DMS114 treated with DMSO at 0.1 percent for 48 hours (cell line): ENCODE measurements around the gene HK1.
"Not testable (repeated sequence)": the region's sequence is repeated elsewhere in the genome, so short reads cannot be mapped to it uniquely, and the experiment has no call there.

Source experiments
- DNase-seq: peaks from one replicate; lab custom pipeline; 2025; ENCODE audit not compliant: unreplicated experiment; lab: John Stamatoyannopoulos, UW

The HK1 gene

GRCh38 chr10:69325637-69326523 lies 47.6 kb downstream of the HK1 start:
- DNase-seq, result not testable (repeated sequence)

GRCh38 chr10:69326692-69327091 lies 48.4 kb downstream of the HK1 start:
- DNase-seq, result no peak

- no peak for DNase-seq
Measured at GRCh38 chr10:69327463-69328379, 49.4 kb downstream of the HK1 start.

GRCh38 chr10:69328380-69328735 lies 50.1 kb downstream of the HK1 start:
- no peak for DNase-seq

GRCh38 chr10:69328888-69329287 lies 50.6 kb downstream of the HK1 start:
- DNase-seq, result not testable (repeated sequence)

- DNase-seq, result no peak
Measured at GRCh38 chr10:69329721-69330178, 51.5 kb downstream of the HK1 start.

- DNase-seq, result no peak
Measured at GRCh38 chr10:69331161-69331560, 52.9 kb downstream of the HK1 start.

- DNase-seq, result no peak
Measured at GRCh38 chr10:69332278-69333010, 54.1 kb downstream of the HK1 start.

GRCh38 chr10:69333205-69333604 lies 54.9 kb downstream of the HK1 start:
- no peak for DNase-seq

GRCh38 chr10:69333865-69334301 lies 55.6 kb downstream of the HK1 start:
- not testable (repeated sequence) for DNase-seq

- no peak for DNase-seq
Measured at GRCh38 chr10:69334302-69335062, 56.2 kb downstream of the HK1 start.

- no peak for DNase-seq
Measured at GRCh38 chr10:69335063-69335587, 56.8 kb downstream of the HK1 start.

- DNase-seq, result no peak
Measured at GRCh38 chr10:69335613-69336012, 57.3 kb downstream of the HK1 start.

GRCh38 chr10:69336952-69337295 lies 58.6 kb downstream of the HK1 start:
- DNase-seq, result no peak

- DNase-seq, result no peak
Measured at GRCh38 chr10:69337296-69338132, 59.2 kb downstream of the HK1 start.

GRCh38 chr10:69338133-69338456 lies 59.8 kb downstream of the HK1 start:
- no peak for DNase-seq

- DNase-seq, result no peak
Measured at GRCh38 chr10:69338547-69339450, 60.5 kb downstream of the HK1 start.

GRCh38 chr10:69340695-69341094 lies 62.4 kb downstream of the HK1 start:
- no peak for DNase-seq
